ENCODE measurements around the gene TSPAN14.
"Not testable (repeated sequence)": the region's sequence is repeated elsewhere in the genome, so short reads cannot be mapped to it uniquely, and the experiment has no call there.

Gene TSPAN14

DNA sequence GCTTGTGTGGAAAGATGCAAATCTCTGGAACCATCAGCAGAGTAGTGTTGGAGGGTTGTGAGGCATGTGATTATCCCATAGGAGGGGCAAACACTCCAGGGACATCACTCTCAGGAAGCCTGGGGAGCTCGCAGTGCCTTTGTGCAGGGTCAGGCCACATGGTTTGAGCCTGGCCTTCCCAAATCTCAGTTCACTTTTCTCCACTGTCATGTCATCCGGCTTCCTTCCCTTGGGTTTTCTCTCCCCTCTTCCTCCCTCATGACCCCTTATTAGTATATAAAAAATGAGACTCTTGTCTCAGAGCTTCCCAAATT, 20.4 kb downstream of the TSPAN14 start:
- no peaks in the 10 kb centered on the region for H3K4me1 ChIP-seq (ENCODE audit: insufficient read depth, low read length, poor library complexity, severe bottlenecking)
- H3K4me2 ChIP-seq (ENCODE audit: low read depth, low read length, poor library complexity, severe bottlenecking), result no peak overlapping the region
- no peaks in the 10 kb centered on the region for H4K20me1 ChIP-seq (ENCODE audit: insufficient read depth, low read length, poor library complexity, severe bottlenecking)
- H3K4me3 ChIP-seq (ENCODE audit: low read length, poor library complexity, severe bottlenecking), result no peak overlapping the region
- no peaks in the 10 kb centered on the region for H3K9me2 ChIP-seq (replicated peaks; ENCODE audit: low read depth, low read length)
- peaks cover 11% of the 10 kb centered on the region; the same call in 1 of the 2 replicates for H3K9me3 ChIP-seq (ENCODE audit: insufficient read depth, low read depth, low read length)
- H3K9ac ChIP-seq (ENCODE audit: low read depth, low read length, poor library complexity, severe bottlenecking), result no peak overlapping the region
- peaks cover 84% of the 10 kb centered on the region for H3K79me2 ChIP-seq (ENCODE audit: insufficient read depth, low read length)
- H2AFZ ChIP-seq (ENCODE audit: low read length), result no peak overlapping the region
- no peaks in the 10 kb centered on the region for H3K27me3 ChIP-seq (ENCODE audit: insufficient read depth, low read length, poor library complexity, severe bottlenecking)
- H3K36me3 ChIP-seq (ENCODE audit: insufficient read depth, low read length), result peaks cover 13% of the 10 kb centered on the region; the same call in 1 of the 2 replicates
- no peak for TF ChIP-seq EZH2phosphoT487 (IDR thresholded peaks at IDR 0.05; ENCODE audit: borderline replicate concordance)
- TF ChIP-seq, protein P1, sequence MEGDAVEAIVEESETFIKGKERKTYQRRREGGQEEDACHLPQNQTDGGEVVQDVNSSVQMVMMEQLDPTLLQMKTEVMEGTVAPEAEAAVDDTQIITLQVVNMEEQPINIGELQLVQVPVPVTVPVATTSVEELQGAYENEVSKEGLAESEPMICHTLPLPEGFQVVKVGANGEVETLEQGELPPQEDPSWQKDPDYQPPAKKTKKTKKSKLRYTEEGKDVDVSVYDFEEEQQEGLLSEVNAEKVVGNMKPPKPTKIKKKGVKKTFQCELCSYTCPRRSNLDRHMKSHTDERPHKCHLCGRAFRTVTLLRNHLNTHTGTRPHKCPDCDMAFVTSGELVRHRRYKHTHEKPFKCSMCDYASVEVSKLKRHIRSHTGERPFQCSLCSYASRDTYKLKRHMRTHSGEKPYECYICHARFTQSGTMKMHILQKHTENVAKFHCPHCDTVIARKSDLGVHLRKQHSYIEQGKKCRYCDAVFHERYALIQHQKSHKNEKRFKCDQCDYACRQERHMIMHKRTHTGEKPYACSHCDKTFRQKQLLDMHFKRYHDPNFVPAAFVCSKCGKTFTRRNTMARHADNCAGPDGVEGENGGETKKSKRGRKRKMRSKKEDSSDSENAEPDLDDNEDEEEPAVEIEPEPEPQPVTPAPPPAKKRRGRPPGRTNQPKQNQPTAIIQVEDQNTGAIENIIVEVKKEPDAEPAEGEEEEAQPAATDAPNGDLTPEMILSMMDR (conservative IDR thresholded peaks at IDR 0.05; ENCODE audit: low read length), result no peak
- H3F3A ChIP-seq (ENCODE audit: low read depth), result no peaks in the 10 kb centered on the region

DNA sequence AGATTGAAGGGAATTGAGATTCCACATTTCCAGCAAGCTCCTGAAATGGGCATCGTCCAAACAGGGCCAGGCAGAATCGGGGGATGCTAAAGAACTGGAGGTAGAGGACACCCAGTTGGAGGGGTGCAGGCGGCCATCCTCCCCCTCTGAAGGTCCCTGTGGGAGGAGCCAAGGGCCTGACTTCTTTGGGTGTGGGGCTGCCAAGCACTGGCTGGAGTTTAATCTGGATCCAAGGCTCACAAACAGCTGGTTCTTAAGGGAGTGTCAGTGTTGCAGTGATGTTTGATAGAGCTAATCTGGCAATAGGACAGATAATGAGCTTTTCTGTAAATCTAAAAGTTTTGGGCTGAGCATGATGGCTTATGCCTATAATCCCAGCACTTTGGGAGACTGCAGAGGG, 20.8 kb downstream of the TSPAN14 start:
- H2AFZ ChIP-seq (ENCODE audit: low read length), result no peak overlapping the region
- H3K9ac ChIP-seq (ENCODE audit: low read depth, low read length, poor library complexity, severe bottlenecking), result no peak overlapping the region
- TF ChIP-seq, protein P1 (conservative IDR thresholded peaks at IDR 0.05; ENCODE audit: low read length), result no peak
- TF ChIP-seq EZH2phosphoT487 (IDR thresholded peaks at IDR 0.05; ENCODE audit: borderline replicate concordance), result no peak
- H3K4me2 ChIP-seq (ENCODE audit: low read depth, low read length, poor library complexity, severe bottlenecking), result no peak overlapping the region
- H3K9me3 ChIP-seq (ENCODE audit: insufficient read depth, low read depth, low read length), result peaks cover 11% of the 10 kb centered on the region; the same call in 1 of the 2 replicates
- H3K9me2 ChIP-seq (replicated peaks; ENCODE audit: low read depth, low read length), result no peaks in the 10 kb centered on the region
- peaks cover 13% of the 10 kb centered on the region; the same call in 1 of the 2 replicates for H3K36me3 ChIP-seq (ENCODE audit: insufficient read depth, low read length)
- no peak overlapping the region for H3K4me3 ChIP-seq (ENCODE audit: low read length, poor library complexity, severe bottlenecking)
- H4K20me1 ChIP-seq (ENCODE audit: insufficient read depth, low read length, poor library complexity, severe bottlenecking), result no peaks in the 10 kb centered on the region
- no peaks in the 10 kb centered on the region for H3K27me3 ChIP-seq (ENCODE audit: insufficient read depth, low read length, poor library complexity, severe bottlenecking)
- no peaks in the 10 kb centered on the region for H3K4me1 ChIP-seq (ENCODE audit: insufficient read depth, low read length, poor library complexity, severe bottlenecking)
- H3F3A ChIP-seq (ENCODE audit: low read depth), result no peaks in the 10 kb centered on the region
- peaks cover 82% of the 10 kb centered on the region for H3K79me2 ChIP-seq (ENCODE audit: insufficient read depth, low read length)

DNA sequence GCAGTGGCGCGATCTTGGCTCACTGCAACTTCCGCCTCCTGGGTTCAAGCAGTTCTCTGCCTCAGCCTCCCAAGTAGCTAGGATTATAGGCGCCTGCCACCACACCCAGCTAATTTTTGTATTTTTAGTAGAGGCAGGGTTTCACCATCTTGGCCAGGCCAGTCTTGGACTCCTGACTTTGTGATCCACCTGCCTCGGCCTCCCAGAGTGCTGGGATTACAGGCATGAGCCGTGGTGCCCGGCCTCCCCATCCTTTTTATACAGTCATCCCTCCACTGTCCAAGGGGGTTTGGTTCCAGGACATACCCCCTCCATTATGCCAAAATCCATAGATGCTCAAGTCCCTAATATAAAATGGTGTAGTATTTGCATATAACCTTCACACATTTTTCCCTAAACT, 21.5 kb downstream of the TSPAN14 start:
- H3K27me3 ChIP-seq (ENCODE audit: insufficient read depth, low read length, poor library complexity, severe bottlenecking); H3K9ac ChIP-seq (ENCODE audit: low read depth, low read length, poor library complexity, severe bottlenecking); H3K4me1 ChIP-seq (ENCODE audit: insufficient read depth, low read length, poor library complexity, severe bottlenecking); H3K4me3 ChIP-seq (ENCODE audit: low read length, poor library complexity, severe bottlenecking); H3K4me2 ChIP-seq (ENCODE audit: low read depth, low read length, poor library complexity, severe bottlenecking); H3F3A ChIP-seq (ENCODE audit: low read depth); H2AFZ ChIP-seq (ENCODE audit: low read length); H3K9me2 ChIP-seq (replicated peaks; ENCODE audit: low read depth, low read length); H4K20me1 ChIP-seq (ENCODE audit: insufficient read depth, low read length, poor library complexity, severe bottlenecking): not testable (repeated sequence)
- Histone ChIP-seq H3K79me2 (ENCODE audit: insufficient read depth, low read length) (peaks cover 76% of the 10 kb centered on the region), H3K9me3 (ENCODE audit: insufficient read depth, low read depth, low read length) (peaks cover 11% of the 10 kb centered on the region; the same call in 1 of the 2 replicates), H3K36me3 (ENCODE audit: insufficient read depth, low read length) (peaks cover 13% of the 10 kb centered on the region; the same call in 1 of the 2 replicates)

GRCh38 chr10:80476685-80477084, 22.6 kb downstream of the TSPAN14 start:
- Histone ChIP-seq H3K79me2 (ENCODE audit: insufficient read depth, low read length) (peaks cover 74% of the 10 kb centered on the region), H4K20me1 (ENCODE audit: insufficient read depth, low read length, poor library complexity, severe bottlenecking) (no peaks in the 10 kb centered on the region), H3K4me3 (ENCODE audit: low read length, poor library complexity, severe bottlenecking) (no peak overlapping the region), H3K9me3 (ENCODE audit: insufficient read depth, low read depth, low read length) (peaks cover 11% of the 10 kb centered on the region; the same call in 1 of the 2 replicates), H3K9me2 (replicated peaks; ENCODE audit: low read depth, low read length) (no peaks in the 10 kb centered on the region), H3K9ac (ENCODE audit: low read depth, low read length, poor library complexity, severe bottlenecking) (no peak overlapping the region), H3F3A (ENCODE audit: low read depth) (no peaks in the 10 kb centered on the region), H3K4me1 (ENCODE audit: insufficient read depth, low read length, poor library complexity, severe bottlenecking) (no peaks in the 10 kb centered on the region), H3K4me2 (ENCODE audit: low read depth, low read length, poor library complexity, severe bottlenecking) (no peak overlapping the region), H3K36me3 (ENCODE audit: insufficient read depth, low read length) (peaks cover 10% of the 10 kb centered on the region; the same call in 1 of the 2 replicates), H3K27me3 (ENCODE audit: insufficient read depth, low read length, poor library complexity, severe bottlenecking) (no peaks in the 10 kb centered on the region), H2AFZ (ENCODE audit: low read length) (no peak overlapping the region)
- TF ChIP-seq EZH2phosphoT487 (IDR thresholded peaks at IDR 0.05; ENCODE audit: borderline replicate concordance), result no peak
- TF ChIP-seq, protein P1 (conservative IDR thresholded peaks at IDR 0.05; ENCODE audit: low read length), result no peak
